ENCODE measurements around the gene PPP2R5C.

Gene PPP2R5C

DNA sequence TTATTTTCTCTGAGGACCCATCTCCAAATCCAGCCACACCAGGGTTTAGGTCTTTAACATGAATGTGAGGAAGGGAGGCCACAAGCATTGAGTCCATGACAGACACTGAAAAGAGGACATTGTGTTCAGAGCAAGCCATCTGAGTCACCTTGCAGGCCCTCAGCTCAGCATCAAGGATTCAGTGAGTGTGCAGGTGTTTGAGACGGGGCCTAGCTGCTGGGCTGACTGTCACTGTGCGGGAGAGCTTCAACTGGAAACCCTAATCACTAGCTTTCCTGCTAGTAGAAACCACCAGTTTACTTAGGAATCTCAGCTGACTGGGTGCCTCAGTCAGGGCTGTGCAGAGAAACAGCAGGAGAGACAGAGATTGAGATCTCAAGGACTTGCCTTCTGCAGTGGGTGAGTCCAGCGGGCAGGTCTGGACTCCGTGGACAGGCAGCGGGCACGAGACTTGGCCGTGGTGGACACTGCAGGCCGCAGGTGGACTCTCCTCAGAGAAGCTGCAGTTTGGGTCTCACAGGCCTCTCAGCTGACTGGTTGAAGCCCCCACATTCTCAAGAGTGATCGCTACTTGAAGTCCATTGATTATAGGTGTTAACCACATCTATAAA lies 116.8 kb downstream of the PPP2R5C start:
- Histone ChIP-seq H3K36me3 (ENCODE audit: insufficient read depth, low read depth, low read length) (peaks cover 6% of the 10 kb centered on the region; the same call in 1 of the 2 replicates), H3K27me3 (ENCODE audit: insufficient read depth, low read length) (no peaks in the 10 kb centered on the region), H3K4me1 (ENCODE audit: insufficient read depth, low read length) (no peaks in the 10 kb centered on the region), H3K9me3 (ENCODE audit: insufficient read depth, low read depth, low read length) (no peaks in the 10 kb centered on the region), H3K27ac (ENCODE audit: low read length) (no peak overlapping the region), H3K9ac (ENCODE audit: low read depth, low read length) (no peak overlapping the region), H3K4me3 (ENCODE audit: low read length) (no peak overlapping the region)

DNA sequence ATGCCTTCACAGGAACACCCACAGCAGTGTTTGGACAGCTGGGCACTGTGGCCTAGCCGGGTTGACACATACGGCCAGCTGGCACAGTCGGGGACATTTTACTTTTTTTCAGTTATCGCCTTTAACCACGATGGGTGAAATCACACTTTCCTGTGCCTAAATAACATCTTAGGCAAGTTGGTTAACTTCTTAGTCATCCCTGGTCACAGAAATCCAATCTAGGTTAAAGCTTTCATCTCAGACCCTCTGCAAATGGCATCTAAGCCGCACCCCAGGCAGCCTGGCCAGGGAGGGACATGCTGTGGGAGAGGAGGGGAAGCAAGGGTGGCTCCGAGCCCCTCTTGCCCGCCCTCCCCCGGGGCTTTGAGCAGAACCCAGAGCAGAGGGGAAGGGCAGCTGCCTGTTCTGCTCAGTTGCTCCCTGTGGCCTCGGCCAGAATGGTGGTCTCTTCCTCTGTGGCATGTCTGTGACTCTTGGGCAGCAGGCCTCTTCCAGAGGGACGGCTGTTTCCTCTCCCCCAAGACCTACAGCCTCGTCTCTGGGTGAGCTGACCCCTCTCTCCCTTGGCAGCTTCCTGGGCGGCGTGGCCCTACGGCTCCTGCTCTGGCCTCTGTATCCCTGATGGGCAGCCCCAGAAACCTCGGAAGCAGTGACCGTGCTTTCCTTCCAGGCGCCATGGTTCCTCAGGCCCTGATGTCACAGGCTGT lies 117.5 kb downstream of the PPP2R5C start:
- Histone ChIP-seq H3K27ac (ENCODE audit: low read length) (no peak overlapping the region), H3K4me1 (ENCODE audit: insufficient read depth, low read length) (no peaks in the 10 kb centered on the region), H3K9ac (ENCODE audit: low read depth, low read length) (no peak overlapping the region), H3K27me3 (ENCODE audit: insufficient read depth, low read length) (no peaks in the 10 kb centered on the region), H3K36me3 (ENCODE audit: insufficient read depth, low read depth, low read length) (peaks cover 13% of the 10 kb centered on the region; the same call in 1 of the 2 replicates), H3K4me3 (ENCODE audit: low read length) (no peak overlapping the region), H3K9me3 (ENCODE audit: insufficient read depth, low read depth, low read length) (no peaks in the 10 kb centered on the region)

DNA sequence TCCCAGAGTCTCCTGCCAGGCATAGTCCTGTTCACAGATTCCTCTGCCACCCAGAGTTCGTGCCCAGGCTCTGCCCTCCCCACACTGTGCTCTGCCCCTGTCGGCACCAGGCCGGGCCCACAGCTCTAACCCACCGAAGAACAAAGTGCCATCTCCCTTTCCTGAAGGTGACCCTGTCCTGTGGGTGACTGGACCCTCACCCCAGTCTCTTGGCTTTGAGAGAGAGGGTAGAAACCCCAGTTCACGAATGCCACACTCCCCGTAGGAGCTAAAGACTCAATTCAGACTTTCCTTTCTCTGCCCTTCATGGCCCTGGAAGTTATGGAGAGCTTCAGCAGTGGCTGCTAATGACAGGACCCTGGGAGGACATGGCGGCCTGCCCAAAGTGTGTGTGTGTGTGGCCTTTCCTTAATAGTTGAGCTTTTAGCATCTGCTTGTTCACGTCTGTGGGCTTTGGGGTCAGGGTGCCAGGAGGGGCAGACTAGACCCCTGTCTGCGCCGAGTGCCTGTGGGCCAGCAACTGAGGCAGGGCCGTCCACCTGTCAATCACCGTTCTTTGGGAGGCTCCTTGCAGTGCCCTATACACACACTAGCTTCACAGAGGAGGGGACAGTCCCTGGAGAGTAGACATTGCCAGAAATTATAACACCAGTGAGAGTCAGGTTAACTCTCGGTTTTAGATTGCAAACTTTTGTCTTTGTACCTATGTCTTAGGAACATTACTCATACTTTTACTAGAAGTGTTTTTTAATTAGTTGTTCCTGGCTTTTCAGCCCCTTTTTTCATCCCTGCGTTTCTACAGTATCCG lies 118.2 kb downstream of the PPP2R5C start:
- Histone ChIP-seq H3K36me3 (ENCODE audit: insufficient read depth, low read depth, low read length) (peaks cover 13% of the 10 kb centered on the region), H3K27ac (ENCODE audit: low read length) (no peak overlapping the region), H3K9ac (ENCODE audit: low read depth, low read length) (no peak overlapping the region), H3K27me3 (ENCODE audit: insufficient read depth, low read length) (no peaks in the 10 kb centered on the region), H3K4me1 (ENCODE audit: insufficient read depth, low read length) (no peaks in the 10 kb centered on the region), H3K9me3 (ENCODE audit: insufficient read depth, low read depth, low read length) (no peaks in the 10 kb centered on the region), H3K4me3 (ENCODE audit: low read length) (no peak overlapping the region)

DNA sequence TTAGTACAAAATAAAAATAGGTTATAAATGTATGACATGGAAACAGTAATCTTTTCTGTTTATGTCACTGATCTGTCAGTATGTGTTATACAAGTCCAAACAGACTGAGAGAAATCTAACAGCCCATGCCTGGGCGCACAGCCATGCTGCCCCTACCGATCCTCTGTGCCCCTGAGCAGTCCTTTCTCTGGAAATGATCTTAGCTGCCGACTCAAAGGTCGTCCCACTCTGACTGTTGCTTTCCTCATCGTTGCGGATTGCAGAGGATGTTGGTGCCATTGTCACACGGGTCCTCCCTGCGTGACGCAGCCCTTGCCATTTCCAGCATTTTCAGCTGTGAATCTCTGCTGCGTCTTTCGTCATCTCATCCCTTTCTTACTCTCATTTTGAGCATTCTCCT lies 119.9 kb downstream of the PPP2R5C start:
- no peaks in the 10 kb centered on the region for H3K4me1 ChIP-seq (ENCODE audit: insufficient read depth, low read length)
- no peaks in the 10 kb centered on the region for H3K9me3 ChIP-seq (ENCODE audit: insufficient read depth, low read depth, low read length)
- no peak overlapping the region for H3K4me3 ChIP-seq (ENCODE audit: low read length)
- no peak overlapping the region for H3K9ac ChIP-seq (ENCODE audit: low read depth, low read length)
- H3K36me3 ChIP-seq (ENCODE audit: insufficient read depth, low read depth, low read length), result peaks cover 13% of the 10 kb centered on the region
- H3K27ac ChIP-seq (ENCODE audit: low read length), result no peak overlapping the region
- no peaks in the 10 kb centered on the region for H3K27me3 ChIP-seq (ENCODE audit: insufficient read depth, low read length)

DNA sequence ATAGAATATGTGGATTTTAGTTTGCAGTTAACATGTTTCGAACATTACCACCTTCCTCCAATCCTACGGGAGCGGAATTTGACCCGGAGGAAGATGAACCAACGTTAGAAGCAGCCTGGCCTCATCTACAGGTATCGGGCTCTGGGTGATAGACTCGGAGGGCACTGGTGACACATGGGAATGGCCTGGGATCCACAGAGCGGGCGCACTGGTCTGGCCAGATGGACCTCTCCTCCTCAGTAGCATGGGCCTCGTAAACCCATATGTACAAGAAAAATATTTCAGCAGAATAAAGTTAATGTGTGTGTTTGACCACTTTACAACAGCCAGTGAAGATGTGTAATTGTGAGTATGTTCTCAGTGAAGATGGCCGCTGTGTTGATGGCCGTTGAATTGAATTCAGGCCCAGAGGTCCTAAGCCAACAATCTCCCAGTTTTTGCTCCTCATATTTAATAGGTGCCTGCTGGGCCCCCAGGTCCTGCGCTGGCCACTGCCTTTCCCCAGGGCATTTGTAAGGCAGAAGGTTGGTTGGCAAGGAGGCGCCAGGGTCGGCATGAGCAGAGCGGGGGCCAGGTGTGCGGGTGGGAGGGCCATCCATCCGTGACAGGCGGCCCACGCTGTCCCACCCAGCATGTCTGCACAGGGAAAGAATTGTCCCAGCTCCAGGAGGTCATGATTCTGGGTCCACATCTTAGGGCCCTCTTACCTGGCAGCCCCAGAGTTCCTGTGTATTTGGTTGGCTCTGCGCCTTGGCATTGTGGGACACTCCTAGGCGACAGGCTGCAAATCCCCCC lies 120.8 kb downstream of the PPP2R5C start:
- H3K27ac ChIP-seq (ENCODE audit: low read length), result no peak overlapping the region
- H3K9me3 ChIP-seq (ENCODE audit: insufficient read depth, low read depth, low read length), result no peaks in the 10 kb centered on the region
- H3K9ac ChIP-seq (ENCODE audit: low read depth, low read length), result no peak overlapping the region
- H3K4me1 ChIP-seq (ENCODE audit: insufficient read depth, low read length), result no peaks in the 10 kb centered on the region
- H3K4me3 ChIP-seq (ENCODE audit: low read length), result no peak overlapping the region
- peaks cover 21% of the 10 kb centered on the region for H3K36me3 ChIP-seq (ENCODE audit: insufficient read depth, low read depth, low read length)
- H3K27me3 ChIP-seq (ENCODE audit: insufficient read depth, low read length), result no peaks in the 10 kb centered on the region

DNA sequence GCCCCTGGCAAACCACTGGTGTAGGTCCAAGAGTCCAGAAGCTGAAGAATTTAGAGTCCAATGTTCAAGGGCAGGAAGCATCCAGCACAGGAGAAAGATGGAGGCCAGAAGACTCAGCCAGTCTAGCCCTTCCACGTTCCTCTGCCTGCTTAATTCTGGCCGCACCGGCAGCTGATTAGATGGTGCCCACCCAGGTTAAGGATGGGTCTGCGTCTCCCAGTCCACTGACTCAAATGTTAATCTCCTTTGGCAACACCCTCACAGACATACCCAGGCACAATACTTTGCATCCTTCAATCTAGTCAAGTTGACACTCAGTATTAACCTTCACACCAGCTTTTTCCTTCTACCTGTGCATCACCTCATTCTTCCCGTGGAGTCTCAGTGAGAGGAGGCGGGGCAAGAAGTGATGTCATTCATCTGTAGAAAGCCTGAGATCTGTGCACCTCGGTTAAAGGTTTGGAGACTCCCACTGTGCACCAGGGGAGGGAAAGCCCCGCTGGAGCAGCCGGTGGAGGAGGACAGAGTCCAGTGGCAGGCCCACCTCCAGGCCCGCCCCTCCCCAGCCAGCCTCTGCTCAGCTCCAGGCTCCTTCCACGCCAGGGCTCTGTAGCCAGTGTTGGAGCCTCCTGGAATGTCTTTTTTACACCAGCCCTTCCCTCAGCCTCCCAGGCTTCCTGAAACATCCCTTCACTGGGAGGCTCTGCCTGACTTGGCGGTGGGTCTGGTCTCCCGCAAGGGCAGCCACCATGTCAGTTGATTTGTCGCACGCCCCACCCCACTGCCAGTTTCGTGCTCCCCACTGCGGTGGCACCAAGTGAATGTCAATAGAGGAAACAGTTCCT lies 122.8 kb downstream of the PPP2R5C start:
- no peaks in the 10 kb centered on the region for H3K9me3 ChIP-seq (ENCODE audit: insufficient read depth, low read depth, low read length)
- no peak overlapping the region for H3K9ac ChIP-seq (ENCODE audit: low read depth, low read length)
- H3K4me3 ChIP-seq (ENCODE audit: low read length), result no peak overlapping the region
- no peak overlapping the region for H3K27ac ChIP-seq (ENCODE audit: low read length)
- H3K27me3 ChIP-seq (ENCODE audit: insufficient read depth, low read length), result no peaks in the 10 kb centered on the region
- peaks cover 29% of the 10 kb centered on the region for H3K36me3 ChIP-seq (ENCODE audit: insufficient read depth, low read depth, low read length)
- H3K4me1 ChIP-seq (ENCODE audit: insufficient read depth, low read length), result no peaks in the 10 kb centered on the region

DNA sequence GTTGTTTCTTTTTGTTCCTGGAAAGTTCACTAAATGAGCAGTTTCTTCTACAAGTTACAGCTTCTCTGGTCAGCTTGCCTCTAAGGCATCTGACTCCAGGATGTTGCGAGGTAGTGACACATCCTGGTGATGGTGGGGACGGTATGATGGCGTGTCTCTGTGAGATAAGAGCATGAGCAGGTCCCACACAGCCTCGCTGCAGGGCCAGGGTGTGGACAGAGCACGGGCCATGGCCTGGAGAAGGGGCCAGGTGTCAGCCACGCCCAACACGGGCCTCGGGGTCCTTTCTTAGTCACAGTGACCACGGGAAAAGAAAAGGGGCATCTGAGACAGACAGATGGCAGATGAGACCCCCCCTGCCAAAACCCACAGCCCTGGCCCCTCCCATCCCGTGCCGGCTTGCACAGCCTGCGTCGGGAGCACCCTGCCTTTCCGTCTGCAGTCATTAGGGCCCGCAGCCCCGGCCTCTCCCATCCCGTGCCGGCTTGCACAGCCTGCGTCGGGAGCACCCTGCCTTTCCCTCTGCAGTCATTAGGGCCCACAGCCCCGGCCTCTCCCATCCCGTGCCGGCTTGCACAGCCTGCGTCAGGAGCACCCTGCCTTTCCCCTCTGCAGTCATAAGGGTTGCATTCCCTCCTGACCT lies 123.5 kb downstream of the PPP2R5C start:
- no peak overlapping the region for H3K4me3 ChIP-seq (ENCODE audit: low read length)
- H3K36me3 ChIP-seq (ENCODE audit: insufficient read depth, low read depth, low read length), result peaks cover 31% of the 10 kb centered on the region
- H3K9me3 ChIP-seq (ENCODE audit: insufficient read depth, low read depth, low read length), result no peaks in the 10 kb centered on the region
- no peaks in the 10 kb centered on the region for H3K27me3 ChIP-seq (ENCODE audit: insufficient read depth, low read length)
- no peak overlapping the region for H3K27ac ChIP-seq (ENCODE audit: low read length)
- no peak overlapping the region for H3K9ac ChIP-seq (ENCODE audit: low read depth, low read length)
- H3K4me1 ChIP-seq (ENCODE audit: insufficient read depth, low read length), result no peaks in the 10 kb centered on the region

DNA sequence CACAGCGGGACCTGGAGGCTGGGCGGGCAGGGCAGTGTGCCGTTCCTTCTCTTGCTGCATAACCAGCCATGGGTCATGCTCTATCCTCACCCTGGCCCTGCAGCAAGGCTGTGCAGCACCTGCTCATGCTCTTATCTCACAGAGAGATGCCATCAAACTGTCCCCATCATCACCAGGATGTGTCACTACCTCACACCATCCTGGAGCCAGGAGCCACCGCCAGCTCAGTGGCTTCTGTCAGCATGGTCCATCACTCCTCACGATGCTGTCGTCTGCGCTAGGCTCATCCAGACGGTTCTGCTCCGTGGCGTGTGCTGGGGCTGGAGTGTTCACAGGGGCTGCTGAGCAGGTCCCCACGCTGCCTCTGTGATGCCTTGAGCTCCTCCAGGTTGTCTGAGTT lies 125.7 kb downstream of the PPP2R5C start:
- H3K36me3 ChIP-seq (ENCODE audit: insufficient read depth, low read depth, low read length), result peaks cover 38% of the 10 kb centered on the region
- H3K9ac ChIP-seq (ENCODE audit: low read depth, low read length), result no peak overlapping the region
- H3K27me3 ChIP-seq (ENCODE audit: insufficient read depth, low read length), result no peaks in the 10 kb centered on the region
- H3K4me1 ChIP-seq (ENCODE audit: insufficient read depth, low read length), result no peaks in the 10 kb centered on the region
- no peak overlapping the region for H3K27ac ChIP-seq (ENCODE audit: low read length)
- H3K4me3 ChIP-seq (ENCODE audit: low read length), result no peak overlapping the region
- H3K9me3 ChIP-seq (ENCODE audit: insufficient read depth, low read depth, low read length), result no peaks in the 10 kb centered on the region

DNA sequence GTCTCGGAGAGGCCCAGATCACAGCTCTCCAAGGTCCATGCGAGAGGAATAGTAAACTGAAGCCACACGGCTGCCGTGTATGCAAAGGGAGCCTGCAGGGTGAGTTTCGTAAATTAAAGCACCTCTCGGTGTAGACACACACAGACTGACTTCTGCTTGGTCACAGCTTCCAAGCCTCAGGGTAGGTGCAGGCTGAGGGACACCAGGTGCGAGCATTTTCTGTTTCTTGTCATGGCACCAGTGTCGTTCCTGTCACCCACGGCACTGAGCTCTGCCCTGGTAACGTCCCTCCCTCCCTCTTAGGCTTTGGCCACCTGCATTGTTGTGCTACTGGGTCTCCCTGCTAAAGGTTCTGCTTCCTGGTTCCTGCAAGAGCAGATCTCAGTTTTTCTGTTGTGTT lies 126.7 kb downstream of the PPP2R5C start:
- no peak overlapping the region for H3K4me3 ChIP-seq (ENCODE audit: low read length)
- H3K9me3 ChIP-seq (ENCODE audit: insufficient read depth, low read depth, low read length), result no peaks in the 10 kb centered on the region
- no peak overlapping the region for H3K27ac ChIP-seq (ENCODE audit: low read length)
- H3K4me1 ChIP-seq (ENCODE audit: insufficient read depth, low read length), result no peaks in the 10 kb centered on the region
- peaks cover 37% of the 10 kb centered on the region for H3K36me3 ChIP-seq (ENCODE audit: insufficient read depth, low read depth, low read length)
- H3K27me3 ChIP-seq (ENCODE audit: insufficient read depth, low read length), result no peaks in the 10 kb centered on the region
- H3K9ac ChIP-seq (ENCODE audit: low read depth, low read length), result no peak overlapping the region

DNA sequence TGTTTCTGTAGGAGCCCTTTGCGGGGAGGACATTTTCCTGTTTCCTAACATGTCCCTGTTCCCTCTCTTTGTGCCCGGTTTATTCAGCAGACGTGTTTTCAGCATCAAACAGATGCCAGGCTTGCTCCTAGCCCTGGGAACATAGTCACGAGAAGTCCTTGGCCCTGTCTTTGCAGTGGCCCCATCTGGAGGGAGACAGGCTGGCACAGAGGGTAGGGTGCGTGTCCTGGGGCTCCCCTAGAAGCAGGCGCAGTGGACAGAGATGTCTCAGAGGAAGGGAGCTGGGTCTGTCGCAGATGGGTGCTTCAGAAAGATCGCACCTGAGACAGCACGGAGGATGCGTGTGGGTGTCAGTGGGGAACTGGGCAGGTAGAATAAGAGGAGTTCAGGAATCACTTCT lies 127.9 kb downstream of the PPP2R5C start:
- H3K27ac ChIP-seq (ENCODE audit: low read length), result no peak overlapping the region
- peaks cover 33% of the 10 kb centered on the region for H3K36me3 ChIP-seq (ENCODE audit: insufficient read depth, low read depth, low read length)
- H3K9ac ChIP-seq (ENCODE audit: low read depth, low read length), result no peak overlapping the region
- H3K4me3 ChIP-seq (ENCODE audit: low read length), result no peak overlapping the region
- no peaks in the 10 kb centered on the region for H3K27me3 ChIP-seq (ENCODE audit: insufficient read depth, low read length)
- H3K4me1 ChIP-seq (ENCODE audit: insufficient read depth, low read length), result no peaks in the 10 kb centered on the region
- no peaks in the 10 kb centered on the region for H3K9me3 ChIP-seq (ENCODE audit: insufficient read depth, low read depth, low read length)

Data from iPS-20b (cell line).